PC-9 (cell line): ENCODE measurements around the gene ME2.

Experiments
- CTCF ChIP-seq: fragments of 200-600 bp; sonication (generic); conservative IDR thresholded peaks from 2 replicates; pipeline ENCODE4 v1.6.1; 2017; ENCODE audit warnings: mixed run types, antibody characterized with exemption, mild to moderate bottlenecking, moderate library complexity
- EZH2 ChIP-seq: fragments of 200-600 bp; sonication (generic); IDR thresholded peaks from 2 replicates; pipeline ENCODE4 v1.8.0; 2017; ENCODE audit warnings: antibody characterized with exemption, low read depth

DNA sequence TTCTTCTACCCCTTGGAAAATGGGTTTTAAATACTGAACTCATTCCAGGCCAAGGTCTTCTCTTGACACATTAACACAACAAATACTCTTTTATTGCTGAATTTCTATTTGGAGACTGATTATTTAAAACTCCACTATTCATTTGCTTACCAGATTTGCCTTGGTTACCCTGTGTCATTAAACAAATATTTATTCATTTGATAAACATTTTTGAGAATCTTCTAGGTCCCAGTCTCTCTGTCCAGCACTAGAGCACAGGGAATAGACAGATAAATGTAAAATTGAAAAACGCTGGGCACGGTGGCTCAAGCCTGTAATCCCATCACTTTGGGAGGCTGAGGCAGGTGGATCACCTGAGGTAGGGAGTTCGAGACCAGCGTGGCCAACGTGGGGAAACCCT, 49.3 kb upstream of the ME2 start:
- TF ChIP-seq CTCF, result no peak
- no peak for TF ChIP-seq EZH2
